GM23338 (cell line): Measurements from ENCODE around the gene CARHSP1. TPM values are rescaled to one million over a fixed set of nuclear protein-coding genes. Genes with fewer than 3 reads are reported as not detected.

Experiments used
- ATAC-seq: fragments of 200-7000 bp; cut with Tn5 transposase; 3 replicates; pipeline ENCODE4 v1.9.1; 2020
- DNase-seq: peaks from one replicate; pipeline ENCODE4 v3.0.0-alpha.2; 2015; ENCODE audit warnings: low spot score
- H2AFZ ChIP-seq: fragments of 200-600 bp; sonication (generic); 2 replicates; pipeline ENCODE4 v1.8.0; 2016; ENCODE audit warnings: antibody characterized with exemption, mild to moderate bottlenecking, moderate library complexity
- H3F3A ChIP-seq: fragments of 200-600 bp; sonication (generic); replicated peaks from 2 replicates; pipeline ENCODE4 v1.8.0; 2017; ENCODE audit warnings: antibody characterized with exemption, mixed run types, low read depth
- H3K27ac ChIP-seq: fragments of 200-600 bp; sonication (generic); 2 replicates; pipeline ENCODE4 v1.6.1; 2016; ENCODE audit warnings: low read depth
- H3K27me3 ChIP-seq: fragments of 200-600 bp; sonication (generic); 2 replicates; pipeline ENCODE4 v1.8.0; 2016; ENCODE audit warnings: mild to moderate bottlenecking, mixed run types, moderate library complexity; ENCODE audit not compliant: insufficient read depth
- H3K36me3 ChIP-seq: fragments of 200-600 bp; sonication (generic); 2 replicates; pipeline ENCODE4 v1.8.0; 2016; ENCODE audit warnings: mild to moderate bottlenecking; ENCODE audit not compliant: insufficient read depth
- H3K4me1 ChIP-seq: fragments of 200-600 bp; sonication (generic); 2 replicates; pipeline ENCODE4 v1.8.0; 2016; ENCODE audit warnings: mild to moderate bottlenecking, moderate library complexity; ENCODE audit not compliant: insufficient read depth
- H3K4me2 ChIP-seq: fragments of 200-600 bp; sonication (generic); 2 replicates; pipeline ENCODE4 v1.7.1; 2017; ENCODE audit warnings: mixed run types
- H3K4me3 ChIP-seq: fragments of 200-600 bp; sonication (generic); 2 replicates; pipeline ENCODE4 v1.6.1; 2016; ENCODE audit warnings: mixed run types
- H3K79me2 ChIP-seq: fragments of 200-600 bp; sonication (generic); replicated peaks from 2 replicates; pipeline ENCODE4 v1.8.0; 2017; ENCODE audit warnings: mild to moderate bottlenecking; ENCODE audit not compliant: insufficient read depth
- H3K9me2 ChIP-seq: fragments of 200-600 bp; sonication (generic); 2 replicates; pipeline ENCODE4 v1.8.0; 2017; ENCODE audit not compliant: insufficient read depth
- H4K20me1 ChIP-seq: fragments of 200-600 bp; sonication (generic); replicated peaks from 2 replicates; pipeline ENCODE4 v1.8.0; 2017; ENCODE audit warnings: mild to moderate bottlenecking; ENCODE audit not compliant: insufficient read depth
- H3K27ac Mint-ChIP-seq: 2 replicates; pipeline ENCODE4 v1.8.0; 2020; ENCODE audit warnings: inconsistent platforms, mild to moderate bottlenecking, moderate library complexity, mixed read lengths
- H3K27me3 Mint-ChIP-seq: 3 replicates; pipeline ENCODE4 v1.8.0; 2022; ENCODE audit warnings: low read depth, mild to moderate bottlenecking, moderate library complexity, mixed read lengths, inconsistent platforms; ENCODE audit not compliant: insufficient read depth, poor library complexity
- H3K36me3 Mint-ChIP-seq: 3 replicates; pipeline ENCODE4 v1.8.0; 2021; ENCODE audit warnings: low read depth, mild to moderate bottlenecking, inconsistent platforms, moderate library complexity, mixed read lengths
- H3K4me1 Mint-ChIP-seq: 3 replicates; pipeline ENCODE4 v1.8.0; 2020; ENCODE audit warnings: mild to moderate bottlenecking, inconsistent platforms, mixed read lengths
- H3K4me3 Mint-ChIP-seq: 3 replicates; pipeline ENCODE4 v1.8.0; 2021; ENCODE audit warnings: moderate library complexity, mild to moderate bottlenecking, inconsistent platforms, mixed read lengths
- H3K9me3 Mint-ChIP-seq: 3 replicates; pipeline ENCODE4 v1.8.0; 2020; ENCODE audit warnings: moderate library complexity, mild to moderate bottlenecking, inconsistent platforms, mixed read lengths
- CREB1 ChIP-seq: fragments of 250-450 bp; sonication (Bioruptor Pico); IDR thresholded peaks from 2 replicates; pipeline ENCODE4 v1.5.0; 2020; ENCODE audit warnings: low read depth, mild to moderate bottlenecking, moderate library complexity
- CTCF ChIP-seq, 2 experiments: fragments of 200-600 bp in 1 of 2; sonication (generic) in 1 of 2; conservative IDR thresholded peaks; 2 replicates each; pipeline versions ENCODE4 v1.5.1 to v1.6.1; 2016 to 2017; ENCODE audit warnings: antibody characterized with exemption in 2 of 2, low read depth in 2 of 2, mild to moderate bottlenecking in 2 of 2, moderate library complexity in 1 of 2
- ETS1 ChIP-seq: IDR thresholded peaks from 2 replicates; pipeline ENCODE4 v1.6.1; 2016; ENCODE audit warnings: antibody characterized with exemption
- EZH2 ChIP-seq: fragments of 200-600 bp; sonication (generic); IDR thresholded peaks from one replicate; pipeline ENCODE4 v1.8.0; 2017; ENCODE audit warnings: antibody characterized with exemption, mild to moderate bottlenecking, low read depth; ENCODE audit not compliant: unreplicated experiment
- EZH2phosphoT487 ChIP-seq: fragments of 200-600 bp; sonication (generic); IDR thresholded peaks from one replicate; pipeline ENCODE4 v1.8.1; 2018; ENCODE audit warnings: antibody characterized with exemption; ENCODE audit not compliant: unreplicated experiment
- JUNB ChIP-seq: IDR thresholded peaks from one replicate; pipeline ENCODE4 v1.6.1; 2016; ENCODE audit warnings: antibody characterized with exemption; ENCODE audit not compliant: unreplicated experiment
- NANOG ChIP-seq: IDR thresholded peaks from 2 replicates; pipeline ENCODE4 v1.6.1; 2016; ENCODE audit warnings: antibody characterized with exemption, borderline replicate concordance
- POLR2AphosphoS5 ChIP-seq: IDR thresholded peaks from 2 replicates; pipeline ENCODE4 v1.6.1; 2016; ENCODE audit warnings: antibody characterized with exemption, low read depth
- REST ChIP-seq: IDR thresholded peaks from one replicate; pipeline ENCODE4 v1.6.1; 2018; ENCODE audit warnings: antibody characterized with exemption; ENCODE audit not compliant: unreplicated experiment
- STAT1 ChIP-seq: IDR thresholded peaks from one replicate; pipeline ENCODE4 v1.6.1; 2016; ENCODE audit warnings: antibody characterized with exemption; ENCODE audit not compliant: unreplicated experiment
- ZNF114 ChIP-seq: fragments of 250-450 bp; sonication (Bioruptor Pico); IDR thresholded peaks from 2 replicates; pipeline ENCODE4 v1.5.0; 2020; ENCODE audit warnings: mild to moderate bottlenecking, moderate library complexity
- ZNF331 ChIP-seq: fragments of 250-450 bp; sonication (Bioruptor Pico); IDR thresholded peaks from 2 replicates; pipeline ENCODE4 v1.5.0; 2020; ENCODE audit warnings: low read depth, mild to moderate bottlenecking, moderate library complexity
- ZNF462 ChIP-seq: fragments of 250-450 bp; sonication (Bioruptor Pico); IDR thresholded peaks from 2 replicates; pipeline ENCODE4 v1.5.0; 2020; ENCODE audit warnings: mild to moderate bottlenecking, moderate library complexity
- polyA plus RNA-seq: library from polyadenylated mRNA; unstranded; fragments of >200 nt; fragmentation: Nextera tagmentation; extraction: Ambion mirVana; gene quantifications from 2 replicates; pipeline ENCODE4 v1.2.1, GENCODE V29; 2016
- total RNA-seq: library from RNA; depleted of rRNA; stranded (reverse); fragments of >200 nt; shearing (Covaris generic); gene quantifications from 2 replicates; pipeline ENCODE4 v1.2.3, GENCODE V29; 2014

CARHSP1 gene
- total and polyA plus RNA-seq, 2 experiments from 2014 or later = 286 to 339 TPM

GRCh38 chr16:8882725-8883377, 14.0 kb upstream of the CARHSP1 start:
- Mint-ChIP-seq H3K4me1 (peaks cover 27% of the 10 kb centered on the region), H3K4me3 (no peak overlapping the region), H3K27me3 (peaks cover 27% of the 10 kb centered on the region), H3K9me3 (no peaks in the 10 kb centered on the region; the same call in 2 of the 3 replicates), H3K36me3 (peaks cover 4% of the 10 kb centered on the region), H3K27ac (no peak overlapping the region)
- Histone ChIP-seq H3K4me2 (no peak overlapping the region), H3K36me3 (no peaks in the 10 kb centered on the region), H3K27me3 (no peaks in the 10 kb centered on the region), H4K20me1 (0 out of 2 replicates have a peak, but pooled peaks cover 6% of the 10 kb centered on the region), H3K4me3 (no peak overlapping the region), H3F3A (0 out of 2 replicates have a peak, but pooled peaks cover 3% of the 10 kb centered on the region), H3K79me2 (no peaks in the 10 kb centered on the region), H2AFZ (no peak overlapping the region), H3K27ac (no peak overlapping the region), H3K4me1 (peaks cover 22% of the 10 kb centered on the region), H3K9me2 (no peaks in the 10 kb centered on the region)
- no peak for DNase-seq
- no peak for ATAC-seq
- TF ChIP-seq ETS1 (no peak), ZNF331 (no peak), REST (no peak), CTCF (conservative IDR thresholded peaks at IDR 0.05; ENCODE audit: low read depth in 2 of 2) (no peak), EZH2phosphoT487 (no peak), NANOG (no peak), POLR2AphosphoS5 (no peak), CREB1 (CRISPR knock-in tag) (no peak), JUNB (no peak), EZH2 (no peak), ZNF462 (no peak), STAT1 (no peak), ZNF114 (CRISPR knock-in tag) (no peak)
